ENCODE results near the gene UBE2S. TPM values are rescaled to one million over a fixed set of nuclear protein-coding genes. Genes with fewer than 3 reads are reported as not detected.

UBE2S gene
- total and polyA plus RNA-seq, 10 of the 15 experiments (the other 5 are each of a cell fraction or from before 2014, with no cell fraction given) = 2.3 to 640 (median 127) TPM

DNA sequence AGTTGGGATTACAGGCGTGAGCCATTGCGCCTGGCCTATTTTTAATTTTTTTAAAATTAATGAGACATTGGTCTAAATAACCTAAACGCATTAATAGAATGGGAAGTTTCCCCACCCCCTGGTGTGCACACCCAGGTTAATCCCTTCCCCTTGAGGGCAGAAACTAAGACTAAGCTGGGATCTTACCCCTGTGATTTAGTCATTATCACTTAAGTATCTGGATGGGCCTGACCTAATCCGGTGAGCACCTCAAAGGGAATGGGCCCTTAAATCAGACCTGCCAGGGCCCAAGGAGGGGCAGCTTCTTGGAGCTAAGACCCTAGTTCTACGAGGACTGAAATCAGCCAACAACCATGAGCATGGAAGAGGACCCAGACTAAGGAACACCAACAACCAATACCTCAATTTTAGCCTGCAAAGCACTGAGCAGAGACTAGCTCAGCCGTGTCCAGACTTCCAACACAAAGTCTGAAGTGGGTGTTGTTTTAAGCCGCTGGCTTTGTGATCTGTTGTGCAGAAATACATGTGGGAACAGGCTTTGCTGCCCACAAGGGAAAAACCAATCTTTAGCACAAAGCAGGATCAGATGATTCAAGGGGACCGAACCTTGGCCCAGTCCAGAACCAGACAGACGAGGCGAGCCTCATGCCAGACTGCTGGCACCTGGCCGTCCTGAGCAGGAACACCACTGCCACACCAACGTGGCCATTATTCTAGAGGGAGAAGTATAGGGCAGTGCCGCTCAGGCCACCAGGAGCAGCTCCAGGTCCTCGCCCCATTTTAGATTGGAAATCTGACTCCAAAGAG is 7.1 kb downstream of the UBE2S start:
- BruUV-seq (replicated peaks) = no TSS peak
- FAIRE-seq = no peak
- RAD21 ChIA-PET (ENCODE audit: unreplicated experiment) = interaction anchor here (1.1 kb wide), 1 partner anchor 99 kb away, joined by 3 read pairs; no protein-coding TSS in a partner anchor
- H2AFZ ChIP-seq (ENCODE audit: control insufficient read depth, low read depth, low read length) = no peak overlapping the region
- SMC1A ChIA-PET (ENCODE audit: uncharacterized antibody, unreplicated experiment) = interaction anchor here (1.3 to 2.1 kb wide), 2 partner anchors 9 to 10 kb away, joined by 3 to 5 read pairs; no protein-coding TSS in a partner anchor
- H3K4me2 ChIP-seq (ENCODE audit: control insufficient read depth, insufficient read depth) = no peak overlapping the region
- no peak for ATAC-seq
- no peaks in the 10 kb centered on the region for H3K9me3 ChIP-seq (replicated peaks; ENCODE audit: control insufficient read depth, insufficient read depth, low read length)
- TF ChIP-seq POLR2A (IDR thresholded peaks at IDR 0.05; ENCODE audit: low read depth, low read length) (peak; percentile 21), YBX1 (IDR thresholded peaks at IDR 0.05) (no peak)
- no peak overlapping the region for H3K4me3 ChIP-seq
- POLR2A ChIA-PET = interaction anchor here (1.2 kb wide), 1 partner anchor 16 kb away, joined by 3 read pairs; no protein-coding TSS in a partner anchor
- H3K27ac ChIP-seq (ENCODE audit: control insufficient read depth, insufficient read depth) = no peak overlapping the region
- peaks cover 20% of the 10 kb centered on the region for H3K79me2 ChIP-seq (ENCODE audit: control insufficient read depth, insufficient read depth, low read length)
- H3K9ac ChIP-seq (ENCODE audit: control insufficient read depth, insufficient read depth, low read length) = no peak overlapping the region
- H3K4me1 ChIP-seq (ENCODE audit: control insufficient read depth, insufficient read depth, low read length) = peaks cover 15% of the 10 kb centered on the region
- CTCF ChIA-PET = no interaction called here
- intact Hi-C loops (cut with micrococcal nuclease; ENCODE audit: unreplicated experiment) = no loop called here
- in situ Hi-C loops (cut with MboI) = no loop called here
- 82% methylated on average over 14 of the region's 14 CpGs for WGBS (ENCODE audit: insufficient coverage, insufficient replicate concordance, low lambda C conversion rate, missing lambda C conversion rate)
- H3K27me3 ChIP-seq (replicated peaks in 1 of 2; ENCODE audit: control insufficient read depth in 2 of 2, insufficient read depth in 2 of 2, low read length in 1 of 2) = no peaks in the 10 kb centered on the region
- no peak for DNase-seq (ENCODE audit: low read depth, low spot score)
- peaks cover 3% of the 10 kb centered on the region for H4K20me1 ChIP-seq (ENCODE audit: control insufficient read depth, insufficient read depth)
- H3K36me3 ChIP-seq (ENCODE audit: control insufficient read depth in 2 of 2, insufficient read depth in 2 of 2, low read length in 1 of 2) = peaks cover 17 to 22% of the 10 kb centered on the region in 2 experiments; a peak in 3 of 4 replicates

DNA sequence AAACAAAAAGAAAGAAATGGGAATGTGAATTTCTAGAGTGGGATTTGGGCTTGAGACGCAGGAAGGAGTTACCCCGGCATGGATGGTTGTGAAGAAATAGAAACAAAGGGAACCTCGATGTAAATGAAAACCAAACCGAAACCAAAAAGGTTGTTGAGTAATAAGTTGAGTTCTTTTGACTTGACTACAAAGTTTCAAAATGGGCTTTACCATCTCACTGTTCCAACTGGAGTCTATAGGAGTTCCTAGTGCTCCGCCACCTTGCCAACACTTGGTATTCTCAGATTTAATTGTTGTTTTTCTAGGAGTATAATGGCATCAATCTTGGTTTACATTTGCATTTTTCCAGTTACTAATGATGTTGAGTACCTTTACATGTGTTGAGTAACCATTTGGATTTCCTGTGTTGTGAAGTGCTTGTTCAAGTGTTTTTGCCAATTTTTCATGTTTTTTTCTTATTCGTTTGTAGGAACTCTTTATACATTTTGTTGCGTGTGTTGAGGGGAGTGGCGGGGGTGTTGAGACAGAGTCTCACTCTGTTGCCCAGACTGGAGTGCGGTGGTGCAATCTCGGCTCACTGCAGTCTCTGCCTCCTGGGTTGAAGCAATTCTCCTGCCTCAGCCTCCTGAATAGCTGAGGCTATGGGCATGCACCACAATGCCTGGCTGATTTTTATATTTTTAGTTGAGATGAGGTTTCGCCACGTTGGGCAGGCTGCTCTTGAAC is 9.2 kb downstream of the UBE2S start:
- Histone ChIP-seq H3K9ac (ENCODE audit: control insufficient read depth, insufficient read depth, low read length) (no peak overlapping the region), H4K20me1 (ENCODE audit: control insufficient read depth, insufficient read depth) (peaks cover 3% of the 10 kb centered on the region; the same call in 1 of the 2 replicates), H3K27ac (ENCODE audit: control insufficient read depth, insufficient read depth) (no peak overlapping the region), H3K4me1 (ENCODE audit: control insufficient read depth, insufficient read depth, low read length) (peaks cover 8% of the 10 kb centered on the region), H3K27me3 (replicated peaks in 1 of 2; ENCODE audit: control insufficient read depth in 2 of 2, insufficient read depth in 2 of 2, low read length in 1 of 2) (no peaks in the 10 kb centered on the region), H3K36me3 (ENCODE audit: control insufficient read depth in 2 of 2, insufficient read depth in 2 of 2, low read length in 1 of 2) (peaks cover 11 to 19% of the 10 kb centered on the region in 2 experiments; a peak in 3 of 4 replicates), H3K9me3 (replicated peaks; ENCODE audit: control insufficient read depth, insufficient read depth, low read length) (no peaks in the 10 kb centered on the region), H3K4me2 (ENCODE audit: control insufficient read depth, insufficient read depth) (peak overlapping the region; percentile 60), H2AFZ (ENCODE audit: control insufficient read depth, low read depth, low read length) (no peak overlapping the region), H3K79me2 (ENCODE audit: control insufficient read depth, insufficient read depth, low read length) (peaks cover 7% of the 10 kb centered on the region), H3K4me3 (peak overlapping the region; percentile 17; the same call in 1 of the 2 replicates)
- BruUV-seq (replicated peaks) = no TSS peak
- intact Hi-C loops (cut with micrococcal nuclease; ENCODE audit: unreplicated experiment) = no loop called here
- ChIA-PET POLR2A (interaction anchor here (0.6 kb wide), 1 partner anchor 241 kb away, joined by 4 read pairs; no protein-coding TSS in a partner anchor), SMC1A (ENCODE audit: uncharacterized antibody, unreplicated experiment) (no interaction called here), CTCF (interaction anchor here (0.9 to 1.6 kb wide), 2 partner anchors 14 kb away, joined by 3 to 4 read pairs; partner anchors contain the start of gene TMEM238), RAD21 (ENCODE audit: unreplicated experiment) (no interaction called here)
- peak; percentile 74 for ATAC-seq
- WGBS (ENCODE audit: insufficient coverage, insufficient replicate concordance, low lambda C conversion rate, missing lambda C conversion rate) = 28% methylated on average over 12 of the region's 12 CpGs
- FAIRE-seq = peak; percentile 65
- no peak for DNase-seq (ENCODE audit: low read depth, low spot score)
- TF ChIP-seq RUNX3 (IDR thresholded peaks at IDR 0.05; ENCODE audit: low read length) (peak; percentile 11; the same call in 1 of the 2 replicates), JUNB (IDR thresholded peaks at IDR 0.05) (peak; percentile 53; the same call in 1 of the 2 replicates), ATF7 (IDR thresholded peaks at IDR 0.05; ENCODE audit: low read depth) (0 out of 2 replicates have a peak, but pooled peaks have one; percentile 23), IRF4 (IDR thresholded peaks at IDR 0.05; ENCODE audit: low read depth, low read length) (peak; percentile 60; the same call in 1 of the 2 replicates), POU2F2 (IDR thresholded peaks at IDR 0.05; ENCODE audit: borderline replicate concordance, low read depth, low read length) (no peak), CBX5 (IDR thresholded peaks at IDR 0.05; ENCODE audit: low read depth) (0 out of 2 replicates have a peak, but pooled peaks have one; percentile 38), KLF5 (IDR thresholded peaks at IDR 0.05; ENCODE audit: partially characterized antibody) (no peak)
- TF ChIP-seq, protein P1, sequence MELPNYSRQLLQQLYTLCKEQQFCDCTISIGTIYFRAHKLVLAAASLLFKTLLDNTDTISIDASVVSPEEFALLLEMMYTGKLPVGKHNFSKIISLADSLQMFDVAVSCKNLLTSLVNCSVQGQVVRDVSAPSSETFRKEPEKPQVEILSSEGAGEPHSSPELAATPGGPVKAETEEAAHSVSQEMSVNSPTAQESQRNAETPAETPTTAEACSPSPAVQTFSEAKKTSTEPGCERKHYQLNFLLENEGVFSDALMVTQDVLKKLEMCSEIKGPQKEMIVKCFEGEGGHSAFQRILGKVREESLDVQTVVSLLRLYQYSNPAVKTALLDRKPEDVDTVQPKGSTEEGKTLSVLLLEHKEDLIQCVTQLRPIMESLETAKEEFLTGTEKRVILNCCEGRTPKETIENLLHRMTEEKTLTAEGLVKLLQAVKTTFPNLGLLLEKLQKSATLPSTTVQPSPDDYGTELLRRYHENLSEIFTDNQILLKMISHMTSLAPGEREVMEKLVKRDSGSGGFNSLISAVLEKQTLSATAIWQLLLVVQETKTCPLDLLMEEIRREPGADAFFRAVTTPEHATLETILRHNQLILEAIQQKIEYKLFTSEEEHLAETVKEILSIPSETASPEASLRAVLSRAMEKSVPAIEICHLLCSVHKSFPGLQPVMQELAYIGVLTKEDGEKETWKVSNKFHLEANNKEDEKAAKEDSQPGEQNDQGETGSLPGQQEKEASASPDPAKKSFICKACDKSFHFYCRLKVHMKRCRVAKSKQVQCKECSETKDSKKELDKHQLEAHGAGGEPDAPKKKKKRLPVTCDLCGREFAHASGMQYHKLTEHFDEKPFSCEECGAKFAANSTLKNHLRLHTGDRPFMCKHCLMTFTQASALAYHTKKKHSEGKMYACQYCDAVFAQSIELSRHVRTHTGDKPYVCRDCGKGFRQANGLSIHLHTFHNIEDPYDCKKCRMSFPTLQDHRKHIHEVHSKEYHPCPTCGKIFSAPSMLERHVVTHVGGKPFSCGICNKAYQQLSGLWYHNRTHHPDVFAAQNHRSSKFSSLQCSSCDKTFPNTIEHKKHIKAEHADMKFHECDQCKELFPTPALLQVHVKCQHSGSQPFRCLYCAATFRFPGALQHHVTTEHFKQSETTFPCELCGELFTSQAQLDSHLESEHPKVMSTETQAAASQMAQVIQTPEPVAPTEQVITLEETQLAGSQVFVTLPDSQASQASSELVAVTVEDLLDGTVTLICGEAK (IDR thresholded peaks at IDR 0.05; ENCODE audit: borderline replicate concordance) = no peak
- in situ Hi-C loops (cut with MboI) = no loop called here
